Neuronal stem cell (in vitro differentiated cells): ENCODE results near the gene NPY1R.

Experiments used
- DNase-seq: peaks from one replicate; pipeline ENCODE4 v3.0.0-alpha.2; 2013; ENCODE audit warnings: low spot score
- H2AFZ ChIP-seq: one replicate; pipeline ENCODE4 v1.6.1; 2013; ENCODE audit warnings: mild to moderate bottlenecking, low read length, inconsistent platforms
- H2AK5ac ChIP-seq: 2 replicates; pipeline ENCODE4 v1.6.1; 2013; ENCODE audit warnings: low read depth, mild to moderate bottlenecking, inconsistent platforms, low read length, moderate library complexity, mixed read lengths
- H2BK120ac ChIP-seq: 2 replicates; pipeline ENCODE4 v1.6.1; 2013; ENCODE audit warnings: low read depth, mild to moderate bottlenecking, inconsistent platforms, low read length, moderate library complexity, mixed read lengths
- H2BK12ac ChIP-seq: one replicate; pipeline ENCODE4 v1.6.1; 2013; ENCODE audit warnings: low read length, inconsistent platforms
- H2BK15ac ChIP-seq: 2 replicates; pipeline ENCODE4 v1.6.1; 2013; ENCODE audit warnings: mild to moderate bottlenecking, low read length, inconsistent platforms, mixed read lengths
- H2BK5ac ChIP-seq: one replicate; pipeline ENCODE4 v1.6.1; 2013; ENCODE audit warnings: inconsistent platforms, mild to moderate bottlenecking, low read length, moderate library complexity
- H3K14ac ChIP-seq: one replicate; pipeline ENCODE4 v1.6.1; 2013; ENCODE audit warnings: low read length, inconsistent platforms
- H3K18ac ChIP-seq: 2 replicates; pipeline ENCODE4 v1.6.1; 2013; ENCODE audit warnings: low read length, inconsistent platforms
- H3K23ac ChIP-seq: 2 replicates; pipeline ENCODE4 v1.6.1; 2013; ENCODE audit warnings: low read depth, mild to moderate bottlenecking, mixed read lengths, low read length, inconsistent platforms; ENCODE audit not compliant: poor library complexity
- H3K27ac ChIP-seq: replicated peaks from 3 replicates; pipeline ENCODE4 v1.5.1; 2013; ENCODE audit warnings: low read length, inconsistent platforms
- H3K27me3 ChIP-seq, 3 experiments: 2 replicates each; pipeline ENCODE4 v1.6.1; 2013; ENCODE audit warnings: low read length in 3 of 3, mild to moderate bottlenecking in 2 of 3, inconsistent platforms in 1 of 3, low read depth in 1 of 3, mixed read lengths in 1 of 3, moderate library complexity in 1 of 3; ENCODE audit not compliant: control insufficient read depth in 3 of 3, insufficient read depth in 3 of 3
- H3K36me3 ChIP-seq, 2 donors: replicated peaks in 1 of 2; 2 replicates each; pipeline ENCODE4 v1.6.1; 2013; ENCODE audit warnings: low read length in 2 of 2; ENCODE audit not compliant: control insufficient read depth in 2 of 2, insufficient read depth in 2 of 2
- H3K4ac ChIP-seq: 2 replicates; pipeline ENCODE4 v1.6.1; 2013; ENCODE audit warnings: inconsistent platforms, mild to moderate bottlenecking, low read length, moderate library complexity
- H3K4me1 ChIP-seq, 2 donors: 1 replicate in 1 of 2; 2 replicates in 1 of 2; pipeline ENCODE4 v1.6.1; 2013; ENCODE audit warnings: low read length in 2 of 2, low read depth in 1 of 2; ENCODE audit not compliant: control insufficient read depth in 2 of 2, insufficient read depth in 1 of 2
- H3K4me2 ChIP-seq: one replicate; pipeline ENCODE4 v1.6.1; 2013; ENCODE audit warnings: mild to moderate bottlenecking, low read length, inconsistent platforms; ENCODE audit not compliant: insufficient read depth, poor library complexity, severe bottlenecking
- H3K4me3 ChIP-seq, 2 donors: 2 replicates each; pipeline ENCODE4 v1.5.1; 2013; ENCODE audit warnings: low read length in 2 of 2, mild to moderate bottlenecking in 2 of 2, inconsistent platforms in 1 of 2, moderate library complexity in 1 of 2
- H3K79me1 ChIP-seq: one replicate; pipeline ENCODE4 v1.6.1; 2013; ENCODE audit warnings: low read depth, mild to moderate bottlenecking, inconsistent platforms, low read length, moderate library complexity
- H3K9ac ChIP-seq: one replicate; pipeline ENCODE4 v1.6.1; 2013; ENCODE audit warnings: mild to moderate bottlenecking, low read depth, low read length, inconsistent platforms; ENCODE audit not compliant: poor library complexity
- H3K9me3 ChIP-seq, 2 donors: replicated peaks in 1 of 2; 2 replicates each; pipeline versions ENCODE3 to v1.6.1; 2013; ENCODE audit warnings: low read length in 2 of 2, mild to moderate bottlenecking in 2 of 2, inconsistent platforms in 1 of 2, low read depth in 1 of 2, mixed read lengths in 1 of 2, moderate library complexity in 1 of 2; ENCODE audit not compliant: control insufficient read depth in 2 of 2, insufficient read depth in 1 of 2
- H4K8ac ChIP-seq: one replicate; pipeline ENCODE4 v1.6.1; 2013; ENCODE audit warnings: low read depth, mild to moderate bottlenecking, inconsistent platforms, low read length, moderate library complexity
- H4K91ac ChIP-seq: one replicate; pipeline ENCODE4 v1.6.1; 2013; ENCODE audit warnings: low read length, low read depth, mild to moderate bottlenecking, inconsistent platforms; ENCODE audit not compliant: poor library complexity
- WGBS, 2 donors: extraction: QIAGEN DNeasy Blood & Tissue Kit; methylation state at CpG; one replicate each; pipeline ENCODE4 v1.1.7; 2013; ENCODE audit warnings: missing lambda C conversion rate in 2 of 2, mixed read lengths in 1 of 2; ENCODE audit not compliant: insufficient read length in 2 of 2, insufficient replicate concordance in 1 of 2; ENCODE audit errors: extremely low coverage in 2 of 2; 5-methylcytosine and 5-hydroxymethylcytosine counted together

The NPY1R gene

DNA sequence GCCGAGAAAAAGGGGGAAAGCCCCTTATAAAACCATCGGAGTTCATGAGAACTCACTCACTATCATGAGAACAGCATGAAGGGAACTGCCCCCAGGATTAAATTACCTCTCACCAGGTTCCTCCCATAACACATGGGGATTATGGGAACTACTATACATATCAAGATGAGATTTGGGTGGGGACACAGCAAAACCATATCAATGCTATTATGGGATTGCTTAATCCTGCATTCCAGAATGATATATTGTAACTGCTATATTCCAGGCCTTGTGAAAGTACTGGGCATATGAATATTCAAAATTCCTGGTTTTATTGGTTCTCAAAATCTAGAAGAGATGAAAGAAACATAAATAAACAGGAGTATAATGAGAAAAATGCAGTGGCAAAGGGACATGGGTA lies 29.3 kb downstream of the NPY1R start:
- Histone ChIP-seq H3K79me1 (no peaks in the 10 kb centered on the region), H3K36me3 (no peaks in the 10 kb centered on the region), H2AK5ac (no peak overlapping the region), H3K27ac (no peak overlapping the region), H3K9me3 (no peaks in the 10 kb centered on the region), H3K18ac (no peak overlapping the region), H3K27me3 (no peaks in the 10 kb centered on the region), H4K8ac (no peak overlapping the region), H3K4me3 (no peak overlapping the region), H3K4me1 (no peaks in the 10 kb centered on the region), H3K4me2 (no peak overlapping the region), H3K14ac (no peak overlapping the region), H4K91ac (no peak overlapping the region), H2BK12ac (no peak overlapping the region), H2BK15ac (no peak overlapping the region), H3K9ac (no peak overlapping the region), H2AFZ (no peak overlapping the region), H2BK5ac (no peak overlapping the region), H3K23ac (no peak overlapping the region), H3K4ac (no peak overlapping the region), H2BK120ac (no peak overlapping the region)
- no CpG with 5 or more reads among the region's 2 CpGs for WGBS, 2 donors
- no peak for DNase-seq

DNA sequence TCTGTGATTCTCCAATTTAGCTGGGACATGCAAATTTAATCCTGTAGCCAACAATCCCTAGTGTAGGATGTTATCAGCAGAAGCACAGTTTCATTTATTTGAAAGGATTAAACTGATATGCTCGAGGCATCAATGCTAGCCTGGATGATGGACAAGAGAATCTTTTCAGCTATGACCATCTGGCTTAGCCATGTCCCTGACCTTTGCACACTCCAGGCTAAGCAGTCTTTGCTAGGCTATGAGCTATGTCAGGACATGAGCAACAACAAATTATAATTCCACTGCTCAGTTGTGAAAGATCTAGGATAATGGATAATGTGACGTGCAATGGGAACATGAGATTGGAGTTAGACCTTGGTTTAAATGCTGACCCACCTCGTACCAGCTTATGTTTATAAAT lies 32.0 kb downstream of the NPY1R start:
- Histone ChIP-seq H3K4me1 (no peaks in the 10 kb centered on the region), H3K27ac (no peak overlapping the region), H3K18ac (no peak overlapping the region), H2AK5ac (no peak overlapping the region), H3K9ac (no peak overlapping the region), H3K4me2 (no peak overlapping the region), H3K4me3 (no peak overlapping the region), H3K23ac (no peak overlapping the region), H4K8ac (no peak overlapping the region), H2AFZ (no peak overlapping the region), H3K79me1 (no peaks in the 10 kb centered on the region), H2BK5ac (no peak overlapping the region), H3K36me3 (no peaks in the 10 kb centered on the region), H4K91ac (no peak overlapping the region), H3K14ac (no peak overlapping the region), H3K4ac (no peak overlapping the region), H3K9me3 (no peaks in the 10 kb centered on the region), H3K27me3 (no peaks in the 10 kb centered on the region), H2BK12ac (no peak overlapping the region), H2BK15ac (no peak overlapping the region), H2BK120ac (no peak overlapping the region)
- WGBS, 2 donors, result no CpG with 5 or more reads among the region's 3 CpGs
- no peak for DNase-seq

DNA sequence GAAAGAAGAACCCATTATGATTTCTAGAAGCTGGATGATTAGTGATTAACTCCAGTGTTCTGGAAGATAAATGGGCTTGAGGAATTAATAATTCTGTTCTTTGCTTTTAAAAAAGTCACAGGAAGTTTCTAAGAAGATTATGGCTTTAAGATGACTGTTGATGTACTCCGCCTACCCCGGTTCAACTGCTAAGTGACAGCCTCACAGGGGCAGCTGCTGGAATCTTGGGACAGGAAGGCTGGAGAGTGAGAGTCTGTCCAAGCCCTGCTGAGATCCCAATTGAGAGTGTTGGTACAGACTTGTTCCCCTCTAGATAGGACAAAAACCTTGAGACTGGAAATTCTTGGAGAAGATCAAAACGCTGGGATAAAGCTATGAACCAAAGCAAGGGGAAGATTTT lies 37.3 kb downstream of the NPY1R start:
- H2BK15ac ChIP-seq, result no peak overlapping the region
- H3K9ac ChIP-seq, result no peak overlapping the region
- H3K23ac ChIP-seq, result no peak overlapping the region
- H3K18ac ChIP-seq, result no peak overlapping the region
- no peak overlapping the region for H3K27ac ChIP-seq
- no peak overlapping the region for H4K8ac ChIP-seq
- H4K91ac ChIP-seq, result no peak overlapping the region
- H2BK12ac ChIP-seq, result no peak overlapping the region
- no CpG with 5 or more reads among the region's 3 CpGs for WGBS, 2 donors
- H3K79me1 ChIP-seq, result no peaks in the 10 kb centered on the region
- no peak overlapping the region for H3K4me3 ChIP-seq
- H2BK120ac ChIP-seq, result no peak overlapping the region
- no peak overlapping the region for H3K4ac ChIP-seq
- H3K14ac ChIP-seq, result no peak overlapping the region
- no peaks in the 10 kb centered on the region for H3K4me1 ChIP-seq
- no peak overlapping the region for H2BK5ac ChIP-seq
- H3K36me3 ChIP-seq, result no peaks in the 10 kb centered on the region
- H2AFZ ChIP-seq, result no peak overlapping the region
- no peak overlapping the region for H2AK5ac ChIP-seq
- DNase-seq, result no peak
- no peak overlapping the region for H3K4me2 ChIP-seq
- no peaks in the 10 kb centered on the region for H3K9me3 ChIP-seq
- no peaks in the 10 kb centered on the region for H3K27me3 ChIP-seq

DNA sequence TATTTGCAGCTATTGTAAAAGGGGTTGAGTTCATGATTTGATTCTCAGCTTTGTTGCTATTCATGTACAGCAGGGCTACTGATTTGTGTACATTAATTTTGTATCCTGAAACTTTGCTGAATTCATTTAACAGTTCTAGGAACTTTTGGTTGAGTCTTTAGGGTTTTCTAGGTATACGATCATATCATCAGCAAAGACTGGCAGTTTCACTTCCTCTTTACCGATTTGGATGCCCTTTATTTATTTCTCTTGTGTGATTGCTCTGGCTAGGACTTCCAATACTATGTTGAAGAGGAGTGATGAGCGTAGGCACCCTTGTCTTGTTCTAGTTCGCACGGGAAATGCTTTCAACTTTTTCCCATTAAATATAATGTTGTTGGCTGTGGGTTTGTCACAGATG lies 48.1 kb downstream of the NPY1R start:
- Histone ChIP-seq H2BK5ac (no peak overlapping the region), H3K27me3 (no peaks in the 10 kb centered on the region), H2BK15ac (no peak overlapping the region), H4K91ac (no peak overlapping the region), H3K4me2 (no peak overlapping the region), H3K4me1 (no peaks in the 10 kb centered on the region), H3K4me3 (no peak overlapping the region), H2BK12ac (no peak overlapping the region), H3K23ac (no peak overlapping the region), H2BK120ac (no peak overlapping the region), H4K8ac (no peak overlapping the region), H2AK5ac (no peak overlapping the region), H3K79me1 (no peaks in the 10 kb centered on the region), H3K9ac (no peak overlapping the region), H3K27ac (no peak overlapping the region), H2AFZ (no peak overlapping the region), H3K36me3 (no peaks in the 10 kb centered on the region), H3K18ac (no peak overlapping the region), H3K4ac (no peak overlapping the region), H3K14ac (no peak overlapping the region), H3K9me3 (no peaks in the 10 kb centered on the region)
- no peak for DNase-seq
- WGBS, 2 donors, result no CpG with 5 or more reads among the region's 5 CpGs
